GM12864 (cell line): ENCODE measurements around the gene SLC2A14.
"Not testable (repeated sequence)": the region's sequence is repeated elsewhere in the genome, so short reads cannot be mapped to it uniquely, and the experiment has no call there.

Experiments
- DNase-seq: peaks from one replicate; pipeline ENCODE4 v3.0.0-alpha.2; 2011; ENCODE audit warnings: low read depth
- H3K4me3 ChIP-seq: 2 replicates; pipeline ENCODE4 v1.5.1; 2011; ENCODE audit warnings: mild to moderate bottlenecking, low read depth, low read length, control low read depth
- TF ChIP-seq, protein P1 (sequence below): IDR thresholded peaks from 2 replicates; pipeline ENCODE4 v1.5.1; 2011; ENCODE audit warnings: low read depth, mild to moderate bottlenecking, moderate library complexity, low read length, control low read depth, inconsistent platforms; ENCODE audit errors: missing control alignments

Gene SLC2A14

DNA sequence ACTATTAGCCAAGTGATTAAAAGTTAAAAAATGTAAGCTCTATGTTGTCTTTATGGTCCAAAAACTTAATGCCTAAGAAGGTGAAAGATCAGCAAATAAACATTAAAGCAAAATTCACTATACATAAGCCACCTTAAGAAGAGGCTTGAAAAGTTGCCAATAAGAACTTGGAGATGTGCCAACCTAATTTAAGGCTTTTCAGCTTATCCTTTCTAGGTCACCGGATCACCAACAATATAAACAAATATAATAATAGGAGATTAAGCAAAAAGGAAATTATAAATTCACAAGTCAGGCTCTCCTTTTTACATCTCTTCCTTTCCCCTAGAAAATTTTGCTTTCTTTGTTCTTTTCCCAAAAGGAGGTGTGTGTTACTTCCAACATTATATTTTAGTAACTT lies 32.4 kb upstream of the SLC2A14 start:
- no peak overlapping the region for H3K4me3 ChIP-seq
- TF ChIP-seq, protein P1, sequence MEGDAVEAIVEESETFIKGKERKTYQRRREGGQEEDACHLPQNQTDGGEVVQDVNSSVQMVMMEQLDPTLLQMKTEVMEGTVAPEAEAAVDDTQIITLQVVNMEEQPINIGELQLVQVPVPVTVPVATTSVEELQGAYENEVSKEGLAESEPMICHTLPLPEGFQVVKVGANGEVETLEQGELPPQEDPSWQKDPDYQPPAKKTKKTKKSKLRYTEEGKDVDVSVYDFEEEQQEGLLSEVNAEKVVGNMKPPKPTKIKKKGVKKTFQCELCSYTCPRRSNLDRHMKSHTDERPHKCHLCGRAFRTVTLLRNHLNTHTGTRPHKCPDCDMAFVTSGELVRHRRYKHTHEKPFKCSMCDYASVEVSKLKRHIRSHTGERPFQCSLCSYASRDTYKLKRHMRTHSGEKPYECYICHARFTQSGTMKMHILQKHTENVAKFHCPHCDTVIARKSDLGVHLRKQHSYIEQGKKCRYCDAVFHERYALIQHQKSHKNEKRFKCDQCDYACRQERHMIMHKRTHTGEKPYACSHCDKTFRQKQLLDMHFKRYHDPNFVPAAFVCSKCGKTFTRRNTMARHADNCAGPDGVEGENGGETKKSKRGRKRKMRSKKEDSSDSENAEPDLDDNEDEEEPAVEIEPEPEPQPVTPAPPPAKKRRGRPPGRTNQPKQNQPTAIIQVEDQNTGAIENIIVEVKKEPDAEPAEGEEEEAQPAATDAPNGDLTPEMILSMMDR = no peak
- DNase-seq = no peak

DNA sequence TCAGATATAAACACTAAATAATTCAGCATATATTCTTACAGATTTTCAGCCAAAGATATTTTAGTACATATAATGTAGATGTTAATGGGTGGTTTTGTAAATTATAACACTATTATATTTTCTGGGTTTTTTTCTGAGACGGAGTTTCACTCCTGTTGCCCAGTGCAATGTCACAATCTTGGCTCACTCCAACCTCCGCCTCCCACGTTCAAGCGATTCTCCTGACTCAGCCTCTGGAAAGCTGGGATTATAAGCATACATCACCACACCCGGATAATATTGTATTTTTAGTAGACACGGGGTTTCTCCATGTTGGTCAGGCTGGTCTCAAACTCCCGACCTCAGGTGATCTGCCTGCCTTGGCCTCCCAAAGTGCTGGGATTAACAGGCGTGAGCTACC lies 29.7 kb upstream of the SLC2A14 start:
- not testable (repeated sequence) for H3K4me3 ChIP-seq, DNase-seq

DNA sequence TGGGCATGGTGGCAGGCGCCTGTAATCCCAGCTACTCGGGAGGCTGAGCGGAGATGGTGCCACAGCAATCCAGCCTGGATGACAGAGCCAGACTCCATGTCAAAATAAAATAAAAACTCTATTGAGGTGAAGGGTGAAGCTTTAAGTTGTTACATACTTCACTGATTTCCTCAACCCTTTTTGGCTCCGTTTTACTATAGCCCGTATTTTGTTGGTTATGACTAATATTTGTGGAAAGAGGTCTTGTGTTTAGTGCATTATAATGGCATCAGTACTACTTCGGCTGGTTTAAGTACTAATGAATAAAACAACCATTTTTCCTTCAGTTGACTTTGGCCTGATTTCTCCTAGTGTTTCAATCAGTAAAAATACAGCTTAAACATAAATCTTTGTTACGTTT lies 27.0 kb upstream of the SLC2A14 start:
- no peak overlapping the region for H3K4me3 ChIP-seq
- TF ChIP-seq, protein P1 = no peak
- no peak for DNase-seq

DNA sequence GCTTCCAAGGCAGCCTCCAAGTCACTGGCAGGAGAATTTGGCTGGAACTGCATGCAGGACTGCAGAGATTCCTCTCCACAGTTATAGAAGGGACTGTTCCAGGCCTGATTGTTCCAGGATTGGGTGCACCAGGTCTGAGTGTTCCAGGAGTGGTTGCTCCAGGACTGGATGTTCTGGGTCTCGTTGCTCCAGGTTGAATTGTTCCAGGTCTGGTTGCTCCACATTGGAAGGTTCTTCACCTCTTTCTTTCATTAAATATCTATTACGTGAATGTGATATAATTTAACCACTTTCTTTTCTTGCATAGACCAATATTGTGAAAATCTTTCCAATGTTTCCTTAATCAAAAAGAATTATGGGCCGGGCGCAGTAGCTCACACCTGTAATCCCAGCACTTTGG lies 24.0 kb upstream of the SLC2A14 start:
- not testable (repeated sequence) for H3K4me3 ChIP-seq, DNase-seq

DNA sequence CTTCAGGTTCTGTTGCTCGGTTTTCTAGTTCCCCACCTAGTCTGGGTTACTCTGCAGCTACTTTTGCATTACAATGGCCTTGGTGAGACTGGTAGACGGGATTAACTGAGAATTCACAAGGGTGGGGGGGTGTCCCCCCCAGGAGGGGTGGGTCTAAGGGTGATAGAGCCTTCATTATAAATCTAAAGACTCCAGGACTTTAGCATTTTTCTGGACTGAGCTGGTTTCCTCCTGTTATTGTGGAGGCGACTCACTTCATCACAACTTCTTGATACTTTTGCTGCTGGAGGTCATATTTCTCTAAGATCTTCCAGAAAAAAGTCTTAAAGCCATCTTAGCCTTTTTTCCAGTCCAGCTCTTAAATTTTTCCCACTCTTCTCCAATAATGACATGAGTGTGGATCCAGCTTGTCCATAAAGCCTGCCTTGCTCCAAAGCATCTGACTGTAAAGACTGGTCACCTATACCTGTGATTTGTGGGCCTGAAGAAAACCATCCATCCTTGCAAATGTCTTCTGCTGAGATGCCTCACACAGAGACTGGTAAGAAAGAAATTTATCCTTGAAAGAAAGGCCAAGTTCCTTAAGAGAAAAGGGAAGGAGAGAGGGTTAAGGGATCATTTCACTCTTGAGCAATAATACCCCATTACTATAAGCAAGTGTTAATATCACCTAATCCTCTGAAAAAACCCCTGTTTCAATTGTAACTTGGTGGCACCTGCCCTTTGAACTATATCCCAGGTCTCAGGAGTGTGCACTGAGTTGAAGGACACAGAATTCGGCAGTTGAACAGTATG lies 19.7 kb upstream of the SLC2A14 start:
- DNase-seq = no peak
- H3K4me3 ChIP-seq = no peak overlapping the region
- TF ChIP-seq, protein P1 = no peak

DNA sequence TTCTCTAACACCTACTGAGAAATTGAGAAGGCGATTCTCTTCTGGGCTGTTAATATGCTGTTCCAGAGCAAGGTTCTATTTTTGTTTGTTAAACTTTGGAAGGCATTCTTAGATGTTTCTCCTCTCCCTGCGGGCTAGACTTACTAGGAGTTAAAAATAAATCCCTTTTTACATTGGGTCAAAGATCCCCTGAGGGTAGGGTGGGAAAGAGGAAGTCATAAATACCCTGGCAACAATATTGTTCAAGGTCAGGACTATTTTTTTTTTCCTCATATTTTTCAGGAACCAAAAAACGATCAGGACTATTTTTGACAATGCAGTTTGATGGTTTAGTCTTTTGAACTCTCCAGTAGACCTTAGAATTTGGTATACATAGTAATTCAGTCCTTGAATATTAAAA lies 12.0 kb upstream of the SLC2A14 start:
- DNase-seq = no peak
- no peak overlapping the region for H3K4me3 ChIP-seq
- TF ChIP-seq, protein P1 = no peak

DNA sequence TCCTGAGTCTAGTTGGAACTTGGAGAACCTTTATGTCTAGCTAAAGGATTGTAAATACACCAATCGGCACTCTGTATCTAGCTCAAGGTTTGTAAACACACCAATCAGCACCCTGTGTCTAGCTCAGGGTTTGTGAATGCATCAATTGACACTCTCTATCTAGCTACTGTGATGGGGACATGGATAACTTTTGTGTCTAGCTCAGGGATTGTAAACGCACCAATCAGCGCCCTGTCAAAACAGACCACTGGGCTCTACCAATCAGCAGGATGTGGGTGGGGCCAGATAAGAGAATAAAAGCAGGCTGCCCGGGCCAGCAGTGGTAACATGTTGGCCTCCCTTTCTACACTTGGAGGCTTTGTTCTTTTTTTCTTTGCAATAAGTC lies 9.0 kb upstream of the SLC2A14 start:
- not testable (repeated sequence) for H3K4me3 ChIP-seq, DNase-seq

DNA sequence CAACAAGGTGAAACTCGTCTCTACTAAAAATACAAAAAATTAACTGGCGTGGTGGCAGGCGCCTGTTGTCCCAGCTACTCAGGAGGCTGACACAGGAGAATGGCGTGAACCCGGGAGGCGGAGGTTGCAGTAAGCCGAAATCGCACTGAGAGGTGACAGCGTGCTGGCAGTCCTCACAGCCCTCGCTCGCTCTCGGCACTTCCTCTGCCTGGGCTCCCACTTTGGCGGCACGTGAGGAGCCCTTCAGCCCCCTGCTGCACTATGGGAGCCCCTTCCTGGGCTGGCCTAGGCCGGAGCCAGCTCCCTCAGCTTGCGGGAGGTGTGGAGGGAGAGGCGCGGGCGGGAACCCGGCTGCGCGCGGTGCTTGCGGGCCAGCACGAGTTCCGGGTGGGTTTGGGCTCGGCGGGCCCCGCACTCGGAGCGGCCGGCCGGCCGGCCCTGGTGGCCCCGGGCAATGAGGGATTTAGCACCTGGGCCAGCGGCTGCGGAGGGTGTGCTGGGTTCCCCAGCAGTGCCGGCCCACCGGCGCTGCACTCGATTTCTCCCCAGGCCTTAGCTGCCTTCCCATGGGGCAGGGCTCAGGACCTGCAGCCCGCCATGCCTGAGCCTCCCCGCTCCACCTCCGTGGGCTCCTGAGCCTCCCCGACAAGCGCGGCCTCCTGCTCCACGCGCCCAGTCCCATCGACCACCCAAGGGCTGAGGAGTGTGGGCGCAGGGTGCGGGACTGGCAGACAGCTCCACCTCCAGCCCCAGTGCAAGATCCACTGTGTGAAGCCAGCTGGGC lies 8.4 kb upstream of the SLC2A14 start:
- DNase-seq, H3K4me3 ChIP-seq: not testable (repeated sequence)

DNA sequence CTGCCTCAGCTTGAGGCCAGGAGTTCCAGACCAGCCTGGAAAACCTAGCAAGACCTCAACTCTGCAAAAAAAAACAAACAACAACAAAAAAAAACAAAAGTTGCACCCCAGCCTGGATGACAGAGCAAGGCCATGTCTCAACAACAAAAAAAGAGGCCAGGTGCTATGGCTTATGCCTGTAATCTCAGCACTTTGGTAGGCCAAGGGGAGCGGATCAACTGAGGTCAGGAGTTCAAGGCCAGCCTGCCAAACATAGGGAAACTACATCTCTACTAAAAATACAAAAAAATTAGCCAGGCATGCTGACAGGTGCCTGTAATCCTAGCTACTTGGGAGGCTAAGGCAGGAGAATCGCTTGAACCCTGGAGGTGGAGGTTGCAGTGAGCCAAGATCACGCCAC lies 6.5 kb upstream of the SLC2A14 start:
- DNase-seq = no peak
- TF ChIP-seq, protein P1 = no peak
- no peak overlapping the region for H3K4me3 ChIP-seq
